ENCODE results near the gene TIMM17A. TPM values are rescaled to one million over a fixed set of nuclear protein-coding genes. Genes with fewer than 3 reads are reported as not detected.

Gene TIMM17A
- total and polyA plus RNA-seq, 2 of the 4 experiments (the other 2 are of a cell fraction) = 80.4 to 87.3 TPM

- no peak overlapping the region for H2AK9ac ChIP-seq (replicated peaks; ENCODE audit: low read depth, low read length, poor library complexity)
- H4K20me1 ChIP-seq (ENCODE audit: insufficient read depth, low read length) = no peaks in the 10 kb centered on the region
- no peak overlapping the region for H3K27ac ChIP-seq (ENCODE audit: insufficient read depth, low read length)
- BruUV-seq (replicated peaks) = no TSS peak
- H2BK5ac ChIP-seq (ENCODE audit: low read depth, low read length, poor library complexity, severe bottlenecking) = no peak overlapping the region
- intact Hi-C loops (cut with micrococcal nuclease) = no loop called here
- WGBS, 2 experiments (ENCODE audit: extremely low coverage in 2 of 2, insufficient read length in 1 of 2) = no CpG with 5 or more reads among the region's 9 CpGs
- ATAC-seq (ENCODE audit: low read depth) = no peak
- H2BK20ac ChIP-seq (ENCODE audit: low read depth, low read length) = no peak overlapping the region
- no peaks in the 10 kb centered on the region for H3K27me3 ChIP-seq (ENCODE audit: control insufficient read depth, insufficient read depth, low read length)
- no peak overlapping the region for H4K8ac ChIP-seq (ENCODE audit: low read depth in 2 of 2, low read length in 2 of 2)
- no peak overlapping the region for H3K4ac ChIP-seq (ENCODE audit: low read depth, low read length)
- H3K23ac ChIP-seq (ENCODE audit: low read depth, low read length) = no peak overlapping the region
- POLR2A ChIA-PET (ENCODE audit: unreplicated experiment) = no interaction called here
- DNase-seq = no peak
- in situ Hi-C loops (cut with MboI; ENCODE audit: low sequenced_read_pairs) = no loop called here
- no peak overlapping the region for H4K5ac ChIP-seq (ENCODE audit: low read depth, low read length)
- no peak overlapping the region for H2AK5ac ChIP-seq (ENCODE audit: low read depth, low read length)
- H3K4me3 ChIP-seq (ENCODE audit: insufficient read depth, low read depth, low read length) = no peak overlapping the region
- H3K9ac ChIP-seq (ENCODE audit: low read depth, low read length) = no peak overlapping the region
- dilution Hi-C loops (cut with HindIII; ENCODE audit: low sequenced_read_pairs, unreplicated experiment) = no loop called here
- no peak overlapping the region for H2AFZ ChIP-seq (replicated peaks; ENCODE audit: low read length, poor library complexity)
- no peaks in the 10 kb centered on the region for H3K9me3 ChIP-seq (ENCODE audit: control insufficient read depth, insufficient read depth, low read length)
- no peak overlapping the region for H3K4me2 ChIP-seq (ENCODE audit: low read depth, low read length)
- H3K36me3 ChIP-seq (ENCODE audit: control insufficient read depth, insufficient read depth, low read length) = peaks cover 58% of the 10 kb centered on the region
- H2BK15ac ChIP-seq (ENCODE audit: low read depth, low read length) = no peak overlapping the region
- no peaks in the 10 kb centered on the region; the same call in 1 of the 2 replicates for H3K9me1 ChIP-seq (ENCODE audit: insufficient read depth, low read length)
- H3K14ac ChIP-seq (replicated peaks; ENCODE audit: low read depth, low read length) = no peak overlapping the region
- H2BK120ac ChIP-seq (ENCODE audit: low read depth, low read length) = no peak overlapping the region
- no peaks in the 10 kb centered on the region for H3K4me1 ChIP-seq (ENCODE audit: control insufficient read depth, insufficient read depth, low read length)
- no peak overlapping the region for H4K91ac ChIP-seq (ENCODE audit: insufficient read depth, low read depth, low read length)
- CTCF ChIA-PET = interaction anchor here (1.1 kb wide), 1 partner anchor 120 kb away, joined by 4 read pairs; the partner anchor contains the start of gene GPR37L1
- H3K56ac ChIP-seq (ENCODE audit: extremely low read depth, insufficient read depth, low read length) = no peak overlapping the region
- no peak overlapping the region for H3K18ac ChIP-seq (ENCODE audit: low read depth, low read length)
- no peaks in the 10 kb centered on the region for H3K79me1 ChIP-seq (ENCODE audit: low read depth in 1 of 2, low read length in 2 of 2)
- TF ChIP-seq MAZ (IDR thresholded peaks at IDR 0.05; ENCODE audit: borderline replicate concordance, low read depth, low read length) = no peak
- TF ChIP-seq MAFK (IDR thresholded peaks at IDR 0.05; ENCODE audit: low read depth, low read length) = no peak
These were observed 47.2 kb downstream of the TIMM17A start for GRCh38 chr1:202002507-202002906.

Data from IMR-90 (cell line).